Kidney (tissue), 14 donors: ENCODE data around the gene OR10C1. TPM values are rescaled to one million over a fixed set of nuclear protein-coding genes. Genes with fewer than 3 reads are reported as not detected.
"Not testable (repeated sequence)": the region's sequence is repeated elsewhere in the genome, so short reads cannot be mapped to it uniquely, and the experiment has no call there.

Experiments used
- DNase-seq, 5 donors: peaks; one replicate each; pipeline ENCODE4 v3.0.0-alpha.2; 2013 to 2020
- FAIRE-seq: peaks from 2 replicates; lab custom pipeline; 2012; peaks lifted over from hg19 to GRCh38; lab: Jason Lieb, UNC
- H3K27ac ChIP-seq, 2 donors: one replicate each; pipeline ENCODE4 v1.7.0; 2013; ENCODE audit warnings: low read depth in 2 of 2, low read length in 2 of 2, inconsistent platforms in 1 of 2
- H3K27me3 ChIP-seq: one replicate; pipeline ENCODE4 v1.7.1; 2013; ENCODE audit warnings: low read length, inconsistent platforms; ENCODE audit not compliant: control insufficient read depth, insufficient read depth
- H3K36me3 ChIP-seq, 3 donors: one replicate each; pipeline versions ENCODE4 v1.7.0 to v1.7.1; 2013; ENCODE audit warnings: low read length in 3 of 3, control low read depth in 1 of 3, inconsistent platforms in 1 of 3; ENCODE audit not compliant: insufficient read depth in 3 of 3, control insufficient read depth in 2 of 3
- H3K4me1 ChIP-seq, 3 donors: one replicate each; pipeline versions ENCODE4 v1.7.0 to v1.7.1; 2013; ENCODE audit warnings: low read length in 3 of 3, inconsistent platforms in 1 of 3, low read depth in 1 of 3; ENCODE audit not compliant: control insufficient read depth in 2 of 3, insufficient read depth in 2 of 3
- H3K4me3 ChIP-seq, 3 donors: one replicate each; pipeline versions ENCODE4 v1.7.0 to v1.8.1; 2013; ENCODE audit warnings: low read length in 3 of 3, control low read depth in 1 of 3, inconsistent platforms in 1 of 3
- H3K9ac ChIP-seq, 3 donors: one replicate each; pipeline versions ENCODE4 v1.7.0 to v1.7.1; 2013; ENCODE audit warnings: low read length in 3 of 3, control low read depth in 1 of 3, inconsistent platforms in 1 of 3
- H3K9me3 ChIP-seq, 3 donors: one replicate each; pipeline versions ENCODE4 v1.7.0 to v1.7.1; 2013; ENCODE audit warnings: low read length in 3 of 3, control low read depth in 1 of 3, inconsistent platforms in 1 of 3; ENCODE audit not compliant: control insufficient read depth in 2 of 3, insufficient read depth in 1 of 3
- intact Hi-C: fragments of 100-400 bp; cut with DNase I; formaldehyde crosslinking; loops from one replicate; pipeline ENCODE4 v1.11.1; 2022
- polyA plus RNA-seq: library from polyadenylated mRNA; stranded (reverse); fragments of 350-450 nt; fragmentation: Illumina TruSeq; extraction: RNeasy Lipid Tissue Mini Kit (QIAGEN cat#74804); gene quantifications from one replicate; pipeline ENCODE4 v1.2.3, GENCODE V29; 2014; ENCODE audit warnings: low read depth, low replicate concordance; ENCODE audit not compliant: insufficient read depth
- total RNA-seq: library from RNA; stranded (reverse); fragmentation: NEBNext Ultra II Directional; extraction: Animal tissue kit (Norgen Biotek cat#: 25700); gene quantifications from one replicate; pipeline ENCODE4 v1.2.1, GENCODE V29; 2021
- TF ChIP-seq, protein P1 (sequence below): IDR thresholded peaks from 3 replicates; pipeline ENCODE4 v1.5.1; 2012; ENCODE audit warnings: mild to moderate bottlenecking, moderate library complexity, borderline replicate concordance; ENCODE audit not compliant: insufficient read depth; ENCODE audit errors: extremely low read depth
- donor health status: control.
- donor health status: control.
- donor health status: control.
- donor health status: control.
- donor health status: control.
- donor health status: DM: yes; HTN: yes; CAD: no.
- donor health status: Normal renal cell carcinoma (clear cell type).

The OR10C1 gene
- total and polyA plus RNA-seq, 2 donors from 2014 or later: not detected

DNA sequence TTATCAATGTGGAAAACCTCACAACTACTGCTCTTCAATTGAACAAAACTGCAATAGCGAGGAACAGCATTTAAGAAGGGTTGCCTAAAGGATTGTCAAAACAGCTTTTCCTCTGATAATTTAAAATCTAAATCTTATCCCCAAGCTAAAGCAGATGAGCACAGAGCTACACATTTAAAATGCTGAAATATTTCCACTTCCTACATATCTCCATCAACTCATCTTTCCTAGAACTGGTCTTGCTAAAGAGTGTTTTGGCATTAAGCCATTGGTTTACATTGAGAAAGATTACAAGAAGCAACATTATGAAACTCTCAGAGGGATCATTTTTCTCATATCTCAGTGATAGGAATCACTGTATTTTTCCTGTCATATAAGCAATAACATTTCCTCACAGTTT is 3.6 kb downstream of the OR10C1 start:
- no peak for FAIRE-seq
- no peak for DNase-seq
- H3K4me3 ChIP-seq: no peak overlapping the region

DNA sequence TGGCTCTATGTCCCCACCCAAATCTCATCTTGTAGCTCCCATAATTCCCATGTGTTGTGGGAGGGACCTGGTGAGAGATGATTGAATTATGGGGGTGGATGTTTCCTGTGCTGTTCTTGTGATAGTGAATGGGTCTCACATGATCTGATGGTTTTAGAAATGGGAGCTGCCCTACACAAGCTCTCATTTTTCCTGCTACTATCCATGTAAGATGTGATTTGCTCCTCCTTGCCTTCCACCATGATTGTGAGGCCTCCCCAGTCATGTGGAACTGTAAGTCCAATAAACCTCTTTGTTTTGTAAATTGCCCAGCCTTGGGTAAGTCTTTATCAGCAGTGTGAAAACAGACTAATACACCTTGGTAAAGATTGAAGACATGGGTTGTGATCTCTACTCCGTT is 4.9 kb downstream of the OR10C1 start:
- H3K9ac ChIP-seq, intact Hi-C loops: not testable (repeated sequence)

More for the DNA sequence above, 3.6 kb downstream of the OR10C1 start:
- Histone ChIP-seq H3K9me3 (no peaks in the 10 kb centered on the region), H3K4me1 (no peaks in the 10 kb centered on the region), H3K27me3 (no peaks in the 10 kb centered on the region), H3K36me3 (no peaks in the 10 kb centered on the region), H3K27ac (no peak overlapping the region), H3K9ac (no peak overlapping the region)
- TF ChIP-seq, protein P1, sequence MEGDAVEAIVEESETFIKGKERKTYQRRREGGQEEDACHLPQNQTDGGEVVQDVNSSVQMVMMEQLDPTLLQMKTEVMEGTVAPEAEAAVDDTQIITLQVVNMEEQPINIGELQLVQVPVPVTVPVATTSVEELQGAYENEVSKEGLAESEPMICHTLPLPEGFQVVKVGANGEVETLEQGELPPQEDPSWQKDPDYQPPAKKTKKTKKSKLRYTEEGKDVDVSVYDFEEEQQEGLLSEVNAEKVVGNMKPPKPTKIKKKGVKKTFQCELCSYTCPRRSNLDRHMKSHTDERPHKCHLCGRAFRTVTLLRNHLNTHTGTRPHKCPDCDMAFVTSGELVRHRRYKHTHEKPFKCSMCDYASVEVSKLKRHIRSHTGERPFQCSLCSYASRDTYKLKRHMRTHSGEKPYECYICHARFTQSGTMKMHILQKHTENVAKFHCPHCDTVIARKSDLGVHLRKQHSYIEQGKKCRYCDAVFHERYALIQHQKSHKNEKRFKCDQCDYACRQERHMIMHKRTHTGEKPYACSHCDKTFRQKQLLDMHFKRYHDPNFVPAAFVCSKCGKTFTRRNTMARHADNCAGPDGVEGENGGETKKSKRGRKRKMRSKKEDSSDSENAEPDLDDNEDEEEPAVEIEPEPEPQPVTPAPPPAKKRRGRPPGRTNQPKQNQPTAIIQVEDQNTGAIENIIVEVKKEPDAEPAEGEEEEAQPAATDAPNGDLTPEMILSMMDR: no peak
- intact Hi-C loops: no loop called here

DNA sequence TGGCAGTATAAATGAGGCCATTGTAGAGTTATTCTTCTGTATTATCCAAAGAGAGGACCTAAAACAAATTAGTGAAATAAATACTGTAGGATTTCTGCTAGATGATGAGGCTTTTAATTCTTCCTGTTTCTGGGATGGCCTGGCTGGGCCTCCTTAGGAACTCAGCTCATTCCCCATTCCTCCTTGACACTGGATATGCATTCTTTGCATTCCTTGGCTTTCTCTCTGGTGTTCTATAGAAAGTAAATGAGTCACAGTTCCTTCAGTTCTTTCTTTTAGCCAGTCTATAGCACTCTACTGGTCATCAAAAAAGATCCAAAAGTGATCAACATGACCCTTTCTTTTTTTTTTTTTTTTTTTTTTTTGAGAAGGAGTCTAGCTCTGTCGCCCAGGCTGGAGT is 8.6 kb downstream of the OR10C1 start:
- FAIRE-seq (no peak), DNase-seq (peak in 1 of 5 donors; percentile 3)
- Histone ChIP-seq H3K4me3 (no peak overlapping the region), H3K9me3 (no peaks in the 10 kb centered on the region), H3K36me3 (no peaks in the 10 kb centered on the region), H3K9ac (no peak overlapping the region), H3K4me1 (no peaks in the 10 kb centered on the region), H3K27ac (no peak overlapping the region), H3K27me3 (no peaks in the 10 kb centered on the region)
- intact Hi-C loops: no loop called here
- TF ChIP-seq, protein P1: no peak

More for the DNA sequence above, 4.9 kb downstream of the OR10C1 start:
- not testable (repeated sequence) for FAIRE-seq, H3K36me3 ChIP-seq, H3K9me3 ChIP-seq, H3K4me3 ChIP-seq, H3K4me1 ChIP-seq, DNase-seq, H3K27me3 ChIP-seq, H3K27ac ChIP-seq

DNA sequence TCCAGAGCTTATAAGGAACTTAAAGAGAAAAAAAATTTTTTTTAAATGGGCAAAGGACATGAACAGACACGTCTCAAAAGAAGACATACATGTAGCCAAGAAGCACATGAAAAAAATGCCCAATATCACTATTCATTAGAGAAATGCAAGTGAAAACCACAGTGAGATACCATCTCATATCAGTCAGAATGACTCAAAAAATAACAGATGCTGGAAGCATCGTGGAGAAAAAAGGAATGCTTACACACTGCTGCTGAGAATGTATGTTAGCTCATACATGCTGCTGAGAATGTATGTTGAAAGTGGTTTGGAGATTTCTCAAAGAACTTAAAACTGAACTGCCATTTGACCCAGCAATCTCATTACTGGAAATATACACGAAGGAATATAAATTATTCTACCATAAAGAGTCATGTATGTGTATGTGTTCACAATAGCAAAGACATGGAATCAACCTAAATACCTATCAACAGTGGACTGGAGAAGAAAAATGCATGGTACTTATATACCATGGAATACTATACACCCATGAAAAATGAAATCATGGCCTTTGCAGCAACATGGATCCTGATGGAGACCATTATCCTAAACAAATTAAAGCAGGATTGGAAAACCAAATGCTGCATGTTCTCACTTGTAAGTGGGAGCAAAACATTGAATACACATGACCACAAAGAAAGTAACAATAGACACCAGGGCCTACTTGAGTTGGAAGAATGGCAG is 12.5 kb downstream of the OR10C1 start:
- Histone ChIP-seq H3K9ac (no peak overlapping the region), H3K4me1 (no peaks in the 10 kb centered on the region), H3K36me3 (no peaks in the 10 kb centered on the region), H3K27ac (no peak overlapping the region), H3K27me3 (no peaks in the 10 kb centered on the region), H3K4me3 (no peak overlapping the region), H3K9me3 (no peaks in the 10 kb centered on the region)
- TF ChIP-seq, protein P1: no peak
- intact Hi-C loops: no loop called here
- DNase-seq: no peak
- FAIRE-seq: no peak
